Activated T-helper 2 cell treated with anti-CD3 and anti-CD28 coated beads, Interferon-gamma antibody, Interleukin-2, Interleukin-4, amounts not matched to agents 10 μg/mL and 5 μg/mL and 100 μg/mL, durations not matched to agents 14 hours and 24 hours and 36 hours (primary cell): ENCODE data around the gene KMT2C. TPM values are rescaled to one million over a fixed set of nuclear protein-coding genes. Genes with fewer than 3 reads are reported as not detected.
A peak's percentile ranks its signal among the peaks of the same experiment; 100 is the strongest.
"Not testable (repeated sequence)": the region's sequence is repeated elsewhere in the genome, so short reads cannot be mapped to it uniquely, and the experiment has no call there.

Source experiments
- DNase-seq: peaks from one replicate; pipeline ENCODE4 v3.0.0; 2021; ENCODE audit warnings: low spot score
- H3K27ac Mint-ChIP-seq: one replicate; pipeline ENCODE4 v1.8.0; 2021; ENCODE audit warnings: mixed read lengths
- H3K27me3 Mint-ChIP-seq: one replicate; pipeline ENCODE4 v1.8.0; 2021; ENCODE audit warnings: low read depth, mixed read lengths
- H3K36me3 Mint-ChIP-seq: one replicate; pipeline ENCODE4 v1.8.0; 2021; ENCODE audit warnings: low read depth, mixed read lengths
- H3K4me1 Mint-ChIP-seq: one replicate; pipeline ENCODE4 v1.8.0; 2021; ENCODE audit warnings: low read depth, mixed read lengths
- H3K4me3 Mint-ChIP-seq: one replicate; pipeline ENCODE4 v1.8.0; 2021; ENCODE audit warnings: low read depth, mild to moderate bottlenecking, moderate library complexity, mixed read lengths
- H3K9me3 Mint-ChIP-seq: one replicate; pipeline ENCODE4 v1.8.0; 2021; ENCODE audit warnings: mixed read lengths
- intact Hi-C: fragments of 100-400 bp; cut with micrococcal nuclease; formaldehyde crosslinking; loops from one replicate; pipeline ENCODE4 v1.15.1; 2023
- total RNA-seq: library from RNA; stranded (reverse); gene quantifications from 2 replicates; pipeline ENCODE4 v1.2.3, GENCODE V29; 2022

Gene KMT2C
- 62.4 and 63.1 TPM in 2 replicates for total RNA-seq

GRCh38 chr7:152435384-152436110, at the start of gene KMT2C:
TSS of gene KMT2C (minus strand) at chr7:152436003. CDS start at chr7:152435786, 217 bp downstream.
- Mint-ChIP-seq H3K9me3 (no peaks in the 10 kb centered on the region), H3K27me3 (no peaks in the 10 kb centered on the region), H3K36me3 (no peaks in the 10 kb centered on the region), H3K27ac (peak within 1 kb of the TSS; percentile 92), H3K4me1 (peaks cover 19% of the 10 kb centered on the region), H3K4me3 (peak within 1 kb of the TSS; percentile 88)
- intact Hi-C loops: loop anchor here (1.0 to 10.0 kb wide), 3 partner anchors 28 to 323 kb away; partner anchors contain the start of gene ACTR3B
- DNase-seq: peak; percentile 47

- H3K36me3 Mint-ChIP-seq: no peaks in the 10 kb centered on the region
- no peaks in the 10 kb centered on the region for H3K27me3 Mint-ChIP-seq
- no peak for DNase-seq
- H3K9me3 Mint-ChIP-seq: no peaks in the 10 kb centered on the region
- no peak overlapping the region for H3K4me3 Mint-ChIP-seq
- H3K27ac Mint-ChIP-seq: no peak overlapping the region
- intact Hi-C loops: no loop called here
- no peaks in the 10 kb centered on the region for H3K4me1 Mint-ChIP-seq
Observed at GRCh38 chr7:152481082-152481481, 45.3 kb upstream of the KMT2C start.

- no peak for DNase-seq
- Mint-ChIP-seq H3K36me3 (no peaks in the 10 kb centered on the region), H3K4me3 (no peak overlapping the region), H3K4me1 (no peaks in the 10 kb centered on the region), H3K27me3 (no peaks in the 10 kb centered on the region), H3K27ac (no peak overlapping the region), H3K9me3 (no peaks in the 10 kb centered on the region)
- intact Hi-C loops: no loop called here
Observed at GRCh38 chr7:152480664-152481063, 44.9 kb upstream of the KMT2C start.

- Mint-ChIP-seq H3K27ac (no peak overlapping the region), H3K4me3 (no peak overlapping the region), H3K27me3 (no peaks in the 10 kb centered on the region), H3K9me3 (no peaks in the 10 kb centered on the region), H3K36me3 (no peaks in the 10 kb centered on the region), H3K4me1 (no peaks in the 10 kb centered on the region)
- intact Hi-C loops: no loop called here
- DNase-seq: no peak
Observed at GRCh38 chr7:152479595-152479994, 43.8 kb upstream of the KMT2C start.

GRCh38 chr7:152478140-152478539, 42.3 kb upstream of the KMT2C start:
- Mint-ChIP-seq H3K4me3 (no peak overlapping the region), H3K36me3 (no peaks in the 10 kb centered on the region), H3K4me1 (no peaks in the 10 kb centered on the region), H3K27me3 (no peaks in the 10 kb centered on the region), H3K9me3 (no peaks in the 10 kb centered on the region), H3K27ac (no peak overlapping the region)
- intact Hi-C loops: no loop called here
- no peak for DNase-seq

- no peaks in the 10 kb centered on the region for H3K4me1 Mint-ChIP-seq
- intact Hi-C loops: no loop called here
- H3K27ac Mint-ChIP-seq: no peak overlapping the region
- H3K9me3 Mint-ChIP-seq: no peaks in the 10 kb centered on the region
- DNase-seq: no peak
- H3K27me3 Mint-ChIP-seq: no peaks in the 10 kb centered on the region
- H3K36me3 Mint-ChIP-seq: no peaks in the 10 kb centered on the region
- H3K4me3 Mint-ChIP-seq: no peak overlapping the region
Observed at GRCh38 chr7:152477079-152477478, 41.3 kb upstream of the KMT2C start.

DNA sequence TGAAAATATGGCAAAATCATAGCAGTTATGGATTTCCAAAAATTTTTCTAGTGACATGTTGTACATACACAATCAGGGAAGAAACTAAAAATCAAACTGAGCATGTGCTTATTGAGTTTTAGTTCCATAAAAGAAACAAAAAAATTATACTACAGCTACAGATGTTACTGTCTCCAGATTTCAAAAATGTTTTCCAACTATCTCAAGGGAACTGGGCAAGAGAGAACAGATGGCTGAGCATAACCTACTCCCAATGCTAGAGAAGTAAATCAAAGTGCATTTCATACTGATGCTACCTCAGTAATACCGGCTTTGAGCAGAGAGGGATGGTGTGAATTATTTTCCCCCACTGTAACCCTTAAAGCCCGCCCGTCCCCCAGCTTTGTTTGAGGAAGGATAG, 40.7 kb upstream of the KMT2C start:
- no peak for DNase-seq
- Mint-ChIP-seq H3K9me3 (peaks cover under 1% of the 10 kb centered on the region), H3K4me3 (no peak overlapping the region), H3K27me3 (no peaks in the 10 kb centered on the region), H3K4me1 (no peaks in the 10 kb centered on the region), H3K27ac (no peak overlapping the region), H3K36me3 (no peaks in the 10 kb centered on the region)
- intact Hi-C loops: no loop called here

GRCh38 chr7:152471023-152471620, 35.3 kb upstream of the KMT2C start:
- H3K36me3 Mint-ChIP-seq, DNase-seq, H3K4me3 Mint-ChIP-seq, H3K27me3 Mint-ChIP-seq, H3K27ac Mint-ChIP-seq, intact Hi-C loops, H3K4me1 Mint-ChIP-seq: not testable (repeated sequence)
- H3K9me3 Mint-ChIP-seq: peaks cover 14% of the 10 kb centered on the region

DNA sequence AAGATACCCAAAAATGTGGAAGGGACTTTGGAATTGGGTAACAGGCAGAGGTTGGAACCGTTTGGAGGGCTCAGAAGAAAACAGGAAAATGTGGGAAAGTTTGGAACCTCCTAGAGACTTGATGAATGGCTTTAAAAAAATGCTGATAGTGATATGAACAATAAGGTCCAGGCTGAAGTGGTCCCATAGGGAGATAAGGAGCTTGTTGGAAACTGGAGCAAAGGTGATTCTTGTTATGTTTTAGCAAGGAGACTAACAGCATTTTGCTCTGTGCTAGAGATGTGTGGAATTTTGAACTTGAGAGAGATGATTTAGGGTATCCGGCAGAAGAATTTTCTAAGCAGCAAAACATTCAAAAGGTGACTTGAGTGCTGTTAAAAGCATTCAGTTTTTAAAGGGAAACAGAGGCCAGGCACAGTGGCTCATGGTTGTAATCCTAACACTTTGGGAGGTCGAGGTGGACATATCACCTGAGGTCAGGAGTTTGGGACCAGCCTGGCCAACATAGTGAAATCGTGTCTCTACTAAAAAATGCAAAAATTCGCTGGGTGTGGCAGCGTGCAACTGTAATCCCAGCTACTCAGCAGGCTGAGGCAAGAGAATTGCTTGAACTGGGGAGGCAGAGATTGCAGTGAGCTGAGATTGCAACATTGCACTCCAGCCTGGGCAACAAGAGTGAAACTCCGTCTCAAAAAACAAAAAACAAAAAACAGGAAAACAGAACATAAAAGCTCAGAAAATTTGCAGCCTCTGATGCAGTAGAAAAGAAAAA, 34.6 kb upstream of the KMT2C start:
- H3K4me1 Mint-ChIP-seq, H3K4me3 Mint-ChIP-seq, H3K27ac Mint-ChIP-seq, H3K27me3 Mint-ChIP-seq, H3K36me3 Mint-ChIP-seq, intact Hi-C loops, DNase-seq: not testable (repeated sequence)
- peaks cover 14% of the 10 kb centered on the region for H3K9me3 Mint-ChIP-seq

DNA sequence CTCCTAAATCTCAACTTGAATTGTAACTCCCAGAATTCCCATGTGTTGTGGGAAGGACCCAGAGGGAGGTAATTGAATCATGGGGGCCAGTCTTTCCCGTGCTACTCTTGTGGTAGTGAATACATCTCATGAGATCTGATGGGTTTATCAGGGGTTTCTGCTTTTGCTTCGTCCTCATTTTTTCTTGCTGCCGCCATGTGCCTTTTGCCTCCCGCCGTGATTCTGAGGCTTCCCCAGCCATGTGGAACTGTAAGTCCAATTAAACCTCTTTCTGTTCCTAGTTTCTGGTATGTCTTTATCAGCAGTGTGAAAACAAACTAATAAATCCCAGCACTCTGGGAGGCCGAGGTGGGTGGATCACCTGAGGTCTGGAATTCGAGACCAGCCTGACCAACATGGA, 33.8 kb upstream of the KMT2C start:
- H3K27me3 Mint-ChIP-seq, DNase-seq, H3K27ac Mint-ChIP-seq, H3K4me1 Mint-ChIP-seq, H3K4me3 Mint-ChIP-seq, H3K36me3 Mint-ChIP-seq: not testable (repeated sequence)
- H3K9me3 Mint-ChIP-seq: peaks cover 14% of the 10 kb centered on the region
- intact Hi-C loops: loop anchor here (5.0 to 10.0 kb wide), 3 partner anchors 42 to 285 kb away; partner anchors contain the start of gene ACTR3B

DNA sequence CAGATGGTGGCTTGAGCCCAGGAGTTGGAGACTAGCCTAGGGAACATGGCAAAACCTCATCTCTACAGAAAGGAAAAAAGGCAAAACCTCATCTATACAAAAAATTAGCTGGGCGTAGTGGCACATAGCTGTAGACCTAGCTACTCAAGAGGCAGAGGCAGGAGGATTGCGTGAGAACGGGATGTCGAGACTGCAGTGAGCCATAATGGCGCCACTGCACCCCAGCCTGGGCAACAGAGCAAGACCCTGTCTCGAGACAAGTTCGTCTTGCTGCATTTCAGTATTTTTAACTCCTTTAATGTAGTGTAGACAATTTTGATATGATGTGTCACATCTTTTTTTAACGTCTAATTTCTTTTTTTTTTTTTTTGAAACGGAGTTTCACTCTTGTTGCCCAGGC, 31.4 kb upstream of the KMT2C start:
- intact Hi-C loops: loop anchor here (5.0 to 10.0 kb wide), 3 partner anchors 40 to 288 kb away; partner anchors contain the start of gene ACTR3B

GRCh38 chr7:152465119-152465387, 29.2 kb upstream of the KMT2C start:
- DNase-seq: no peak
- Mint-ChIP-seq H3K4me3 (peak overlapping the region; percentile 87), H3K27ac (peak overlapping the region; percentile 82), H3K27me3 (no peaks in the 10 kb centered on the region), H3K36me3 (no peaks in the 10 kb centered on the region), H3K9me3 (peaks cover under 1% of the 10 kb centered on the region), H3K4me1 (peaks cover 8% of the 10 kb centered on the region)
- intact Hi-C loops: loop anchor here (5.0 to 10.0 kb wide), 3 partner anchors 38 to 290 kb away; partner anchors contain the start of gene ACTR3B

More for the DNA sequence above, 31.4 kb upstream of the KMT2C start:
- no peak overlapping the region for H3K27ac Mint-ChIP-seq
- H3K27me3 Mint-ChIP-seq: no peaks in the 10 kb centered on the region
- no peaks in the 10 kb centered on the region for H3K36me3 Mint-ChIP-seq
- peaks cover 14% of the 10 kb centered on the region for H3K9me3 Mint-ChIP-seq
- H3K4me1 Mint-ChIP-seq: peaks cover 8% of the 10 kb centered on the region
- DNase-seq: no peak
- H3K4me3 Mint-ChIP-seq: no peak overlapping the region
